Thyroid gland (tissue), 4 donors: Measurements from ENCODE around the gene CER1. TPM values are rescaled to one million over a fixed set of nuclear protein-coding genes. Genes with fewer than 3 reads are reported as not detected.

Experiments
- DNase-seq, 2 donors: peaks; one replicate each; pipeline ENCODE4 v3.0.0-alpha.2; 2019
- H3K27ac ChIP-seq, 3 donors: fragments of 200-600 bp; sonication (generic); 1 replicate in 2 of 3; 2 replicates in 1 of 3; pipeline ENCODE4 v1.5.1; 2016 to 2019; ENCODE audit warnings: mild to moderate bottlenecking in 1 of 3, moderate library complexity in 1 of 3
- H3K27me3 ChIP-seq: fragments of 200-600 bp; sonication (generic); one replicate; pipeline ENCODE4 v1.5.1; 2019
- H3K36me3 ChIP-seq, 2 donors: fragments of 200-600 bp; sonication (generic); one replicate each; pipeline ENCODE4 v1.5.1; 2016 to 2019
- H3K4me1 ChIP-seq, 2 donors: fragments of 200-600 bp; sonication (generic); one replicate each; pipeline ENCODE4 v1.5.1; 2017 to 2019
- H3K4me3 ChIP-seq, 3 donors: fragments of 200-600 bp; sonication (generic); replicated peaks in 1 of 3; 1 replicate in 2 of 3; 2 replicates in 1 of 3; pipeline ENCODE4 v1.5.1; 2016; ENCODE audit warnings: mild to moderate bottlenecking in 1 of 3
- H3K9me3 ChIP-seq: fragments of 200-600 bp; sonication (generic); one replicate; pipeline ENCODE4 v1.5.1; 2017
- CTCF ChIP-seq, 6 experiments: fragments of 200-600 bp in 3 of 6; fragments of 450-650 bp in 3 of 6; sonication (generic) in 3 of 6; IDR thresholded peaks; one replicate each; pipeline ENCODE4 v1.5.1; 2016 to 2019; ENCODE audit warnings: antibody characterized with exemption in 6 of 6, mild to moderate bottlenecking in 2 of 6, inconsistent platforms in 1 of 6, moderate library complexity in 1 of 6
- POLR2A ChIP-seq, 2 donors: fragments of 450-650 bp; IDR thresholded peaks; one replicate each; pipeline ENCODE4 v1.6.1; 2017; ENCODE audit warnings: antibody characterized with exemption in 2 of 2, mild to moderate bottlenecking in 2 of 2, moderate library complexity in 1 of 2
- WGBS, 2 donors: methylation state at CpG; one replicate each; pipeline ENCODE4 v1.1.5; 2017; 5-methylcytosine and 5-hydroxymethylcytosine counted together
- intact Hi-C: fragments of 100-400 bp; cut with DNase I; formaldehyde crosslinking; loops from one replicate; pipeline ENCODE4 v1.15.1; 2023
- total RNA-seq, 4 donors: library from RNA; depleted of rRNA; stranded (reverse); fragments of >200 nt; gene quantifications; one replicate each; pipeline ENCODE4 v1.2.3, GENCODE V29; 2016

Gene CER1
- total RNA-seq, 4 donors from 2014 or later: not detected

- WGBS, 2 donors: 95 to 96% methylated on average over 3 of the region's 3 CpGs
- TF ChIP-seq POLR2A (IDR thresholded peaks at IDR 0.05) (no peak), CTCF (IDR thresholded peaks at IDR 0.05) (no peak)
Measured at GRCh38 chr9:14671377-14671776, 51.2 kb downstream of the CER1 start.

GRCh38 chr9:14670718-14671117 lies 51.8 kb downstream of the CER1 start:
- Histone ChIP-seq H3K9me3 (no peaks in the 10 kb centered on the region), H3K4me3 (no peak overlapping the region), H3K27ac (no peak overlapping the region), H3K36me3 (no peaks in the 10 kb centered on the region), H3K27me3 (no peaks in the 10 kb centered on the region), H3K4me1 (no peaks in the 10 kb centered on the region)
- TF ChIP-seq POLR2A (IDR thresholded peaks at IDR 0.05) (no peak), CTCF (IDR thresholded peaks at IDR 0.05) (no peak)
- intact Hi-C loops: no loop called here
- 35 to 41% methylated on average over 1 of the region's 1 CpG for WGBS, 2 donors
- DNase-seq: no peak

More at GRCh38 chr9:14671377-14671776, 51.2 kb downstream of the CER1 start:
- Histone ChIP-seq H3K27me3 (no peaks in the 10 kb centered on the region), H3K4me1 (no peaks in the 10 kb centered on the region), H3K9me3 (no peaks in the 10 kb centered on the region), H3K4me3 (no peak overlapping the region), H3K27ac (no peak overlapping the region), H3K36me3 (no peaks in the 10 kb centered on the region)
- no peak for DNase-seq
- intact Hi-C loops: no loop called here

Other genes starting within 250 kb of the CER1 start
- gene ZDHHC21, start 29.3 kb downstream of the CER1 start, total RNA-seq: 10 to 100 TPM; 17.5 to 34.6 (median 18.9) TPM
- 1 to 10 TPM in 3 of 4 donors, under 1 TPM in 1; 0.68 to 3.4 (median 1.7) TPM for gene FREM1, start 187.7 kb upstream of the CER1 start, total RNA-seq